HG02840 (cell line): Measurements from ENCODE around the gene HDHD5.

Experiments used
- ATAC-seq: cut with Tn5 transposase; IDR thresholded peaks from one replicate; pipeline ENCODE4 v1.9.1; 2021; ENCODE audit warnings: mild to moderate bottlenecking, moderate library complexity, moderate number of reproducible peaks; ENCODE audit not compliant: unreplicated experiment, low FRiP score

Gene HDHD5

DNA sequence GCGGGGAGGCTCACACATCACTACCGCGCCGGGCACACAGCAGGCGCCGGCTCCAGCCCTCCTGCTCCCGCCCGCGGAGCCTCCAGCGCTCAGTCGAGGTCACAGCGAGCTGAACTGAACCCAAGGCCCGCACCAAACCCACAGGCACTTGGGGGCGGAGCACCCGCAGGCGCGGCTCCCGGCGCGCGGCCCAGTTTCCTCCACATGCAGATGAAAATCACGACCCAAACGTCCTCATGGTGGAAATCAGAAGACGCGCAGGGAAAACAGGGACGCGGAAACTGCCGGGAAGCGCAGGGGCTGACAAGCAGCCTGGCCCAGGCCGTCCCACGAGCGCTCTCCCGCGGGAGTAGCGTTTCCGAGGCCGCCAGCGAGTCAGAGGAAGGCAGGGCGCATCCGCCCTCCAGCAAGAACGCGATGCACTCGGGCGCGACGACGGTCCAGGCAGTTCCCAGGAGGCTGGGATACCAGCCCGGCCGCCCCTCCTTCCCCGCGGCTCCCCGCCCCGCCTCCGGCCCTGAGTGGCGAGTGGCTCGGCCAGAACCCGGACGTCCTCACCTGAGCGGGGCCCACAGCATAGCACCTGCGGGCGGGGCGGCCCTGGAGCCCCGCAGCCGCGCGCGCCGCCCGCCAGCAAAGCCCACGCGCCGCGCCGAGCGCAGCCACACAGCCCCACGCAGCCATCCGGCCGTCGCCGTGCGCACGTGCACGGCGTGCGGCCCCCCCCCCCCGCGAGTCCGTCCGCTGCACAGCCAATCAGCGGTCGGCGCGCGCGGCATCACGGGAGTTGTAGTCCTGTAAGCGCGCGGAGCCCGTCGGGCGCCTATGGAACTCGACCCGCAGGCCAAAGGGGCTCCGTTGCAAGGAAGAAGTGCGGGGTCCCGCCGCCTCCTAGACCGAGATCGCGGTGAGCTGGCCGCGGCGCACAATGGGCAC, at the start of gene HDHD5:
Gene HDHD5 (minus strand): TSS at position 710 of the 936 bp plus-strand sequence. CDS start 26 bp downstream, at position 684.
- peak; percentile 74 for ATAC-seq

DNA sequence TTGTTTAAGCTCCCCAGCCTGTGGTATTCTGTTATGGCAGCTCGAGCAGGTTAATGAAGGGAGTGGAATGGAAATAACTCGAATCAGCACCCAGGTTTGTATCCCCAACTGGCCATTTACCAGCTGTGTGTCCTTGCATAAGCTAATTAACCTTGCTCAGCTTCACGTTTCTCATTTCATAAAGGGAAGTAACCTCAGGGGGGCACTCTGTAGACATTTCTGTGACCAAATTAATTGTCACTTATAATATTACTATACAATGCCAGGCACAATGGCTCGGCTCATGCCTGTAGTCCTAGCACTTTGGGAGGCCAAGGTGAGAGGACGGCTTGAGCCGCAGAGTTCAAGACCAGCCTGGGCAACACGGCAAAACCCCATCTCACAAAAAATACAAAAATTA, 46.4 kb upstream of the HDHD5 start:
- ATAC-seq: no peak

DNA sequence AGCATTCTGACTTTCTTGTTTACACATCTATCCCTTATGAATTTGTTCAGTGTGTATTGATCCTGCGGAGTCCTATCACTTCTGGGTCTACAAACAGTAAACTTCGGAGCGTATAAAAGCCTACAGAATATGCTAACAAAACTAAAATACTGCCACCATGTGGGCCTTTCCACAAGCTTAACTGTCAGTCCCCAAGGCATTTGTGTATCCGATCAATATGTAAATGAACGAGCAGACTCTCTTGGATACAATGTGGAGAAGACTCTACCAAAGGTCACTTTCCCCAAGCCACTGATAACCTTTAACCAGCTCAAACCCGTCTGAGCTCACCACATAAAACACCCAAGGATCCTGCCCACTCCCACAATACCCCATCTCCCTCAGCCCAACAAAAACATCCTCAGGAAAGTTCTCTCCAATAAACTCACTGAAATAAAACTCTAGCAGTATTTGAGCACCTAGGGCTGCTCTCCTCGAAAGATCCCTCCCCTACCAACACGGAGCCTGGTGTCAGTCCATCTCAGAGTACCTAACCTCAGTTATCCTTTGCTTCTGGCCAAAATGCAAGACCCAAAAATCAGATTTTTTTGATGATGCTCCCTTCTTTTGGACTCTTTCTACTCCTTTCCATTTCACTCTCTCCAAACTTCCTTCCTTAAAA, 42.3 kb upstream of the HDHD5 start:
- ATAC-seq: no peak

DNA sequence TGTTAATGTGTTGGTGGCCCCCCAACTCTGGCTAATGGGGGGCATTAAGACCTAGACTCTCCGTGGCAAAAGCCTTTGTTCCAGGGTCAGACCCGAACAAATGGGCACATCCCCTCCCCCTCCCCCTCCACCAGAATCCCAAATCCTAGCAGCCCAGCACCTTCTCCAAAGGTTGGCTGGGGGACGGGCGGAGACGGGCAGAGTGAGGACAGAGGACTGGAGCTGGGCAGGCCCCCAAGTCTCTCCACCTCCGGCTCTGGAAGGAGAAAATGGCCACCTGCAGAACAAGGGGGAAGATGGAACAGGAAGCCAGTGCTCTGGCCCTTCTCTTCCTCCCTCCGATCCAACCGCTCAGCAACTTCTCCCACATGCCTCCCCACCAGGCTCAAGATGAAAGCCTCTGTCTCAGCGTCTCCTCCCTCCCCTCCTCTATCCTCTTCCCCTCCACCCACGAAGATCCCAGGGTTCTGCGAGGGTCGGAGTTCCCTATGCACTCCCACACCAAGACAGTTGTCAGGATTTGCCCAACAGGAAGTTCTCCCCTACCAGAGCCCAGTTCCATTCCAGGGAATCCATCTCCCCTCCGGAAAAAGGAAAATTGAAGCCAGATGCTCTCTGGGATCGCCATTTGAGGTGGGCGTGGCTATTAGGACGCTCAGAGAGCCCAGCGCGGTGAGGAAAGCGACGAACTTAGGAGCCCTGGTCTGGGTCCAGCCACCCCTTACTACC, 40.1 kb upstream of the HDHD5 start:
- ATAC-seq: no peak

DNA sequence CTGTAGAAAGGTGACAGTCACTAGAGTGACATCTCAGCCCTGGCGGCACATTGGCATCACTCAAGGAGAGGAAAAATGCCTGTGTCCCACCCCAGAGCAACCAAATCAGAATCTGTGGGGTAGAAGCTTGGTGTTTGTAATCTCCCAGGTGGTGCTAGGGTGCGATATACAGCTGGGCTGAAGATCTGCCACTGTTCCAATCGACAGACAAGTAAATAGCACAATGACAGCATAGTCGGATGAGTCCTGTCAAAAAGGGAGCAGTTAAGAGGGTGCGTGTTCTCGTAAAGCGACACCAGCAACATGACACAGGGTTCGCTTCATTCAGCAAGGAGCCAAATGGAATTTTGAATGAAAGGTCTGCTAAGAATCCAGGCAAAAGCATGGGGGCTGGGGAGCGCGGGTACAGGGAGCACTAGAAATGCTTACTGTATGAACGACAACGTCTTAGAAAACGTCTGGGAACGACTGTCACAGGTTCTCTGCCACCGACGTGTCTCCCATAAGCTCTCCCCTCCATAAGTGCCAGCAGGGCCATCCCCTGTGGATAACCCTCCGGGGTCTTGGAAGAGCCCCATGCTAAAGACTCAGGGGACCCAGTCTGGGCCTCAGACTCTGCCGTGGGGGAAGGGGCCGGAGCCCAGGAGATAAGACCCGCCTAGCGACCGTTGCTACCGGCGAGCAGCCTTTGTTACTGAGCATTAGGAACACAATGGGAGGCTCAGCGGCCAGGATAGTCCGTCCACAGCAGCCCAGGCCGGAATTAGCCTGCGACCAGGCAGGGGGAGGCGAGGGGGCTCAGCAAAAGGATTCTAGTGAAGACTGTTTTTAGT, 39.3 kb upstream of the HDHD5 start:
- ATAC-seq: no peak

DNA sequence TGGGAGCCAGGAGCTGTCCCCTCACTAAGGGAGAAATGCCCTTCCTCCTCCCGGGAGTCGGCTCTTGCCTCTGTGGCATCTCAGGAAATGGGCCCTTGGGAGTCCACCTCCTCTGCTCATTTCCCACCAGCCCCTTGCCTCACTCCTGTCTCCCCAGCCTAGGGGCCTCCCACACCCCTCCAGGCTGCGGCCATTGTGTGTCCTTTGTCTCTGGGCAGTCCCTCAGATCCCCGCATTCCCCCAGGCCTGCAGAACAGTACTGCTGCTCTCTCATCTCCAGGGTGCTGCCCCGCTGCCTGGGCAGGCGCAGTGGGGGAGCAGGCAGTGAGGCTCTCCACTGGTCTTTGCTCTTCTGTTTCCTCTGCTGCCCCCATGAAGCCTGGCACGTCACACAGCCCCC, 35.1 kb upstream of the HDHD5 start:
- no peak for ATAC-seq

DNA sequence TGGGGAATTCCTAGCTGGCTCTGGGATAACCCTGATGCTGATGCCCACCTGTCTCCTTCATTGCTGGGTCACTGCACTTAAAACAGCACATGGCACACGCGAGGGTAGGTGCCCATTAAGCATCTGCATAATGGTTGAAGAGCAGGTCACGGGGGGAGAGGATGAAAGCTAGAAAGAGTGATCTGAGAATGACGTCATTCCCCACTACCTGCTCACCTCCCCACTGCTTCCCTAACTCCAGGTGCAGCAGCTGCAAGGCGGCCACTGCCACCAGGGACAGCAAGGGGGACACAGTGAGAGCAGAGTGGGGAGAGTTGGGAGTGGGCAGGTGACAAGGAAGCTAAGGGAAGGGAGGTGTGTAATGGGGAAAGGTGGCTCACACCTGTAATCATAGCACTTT, 33.1 kb upstream of the HDHD5 start:
- no peak for ATAC-seq

DNA sequence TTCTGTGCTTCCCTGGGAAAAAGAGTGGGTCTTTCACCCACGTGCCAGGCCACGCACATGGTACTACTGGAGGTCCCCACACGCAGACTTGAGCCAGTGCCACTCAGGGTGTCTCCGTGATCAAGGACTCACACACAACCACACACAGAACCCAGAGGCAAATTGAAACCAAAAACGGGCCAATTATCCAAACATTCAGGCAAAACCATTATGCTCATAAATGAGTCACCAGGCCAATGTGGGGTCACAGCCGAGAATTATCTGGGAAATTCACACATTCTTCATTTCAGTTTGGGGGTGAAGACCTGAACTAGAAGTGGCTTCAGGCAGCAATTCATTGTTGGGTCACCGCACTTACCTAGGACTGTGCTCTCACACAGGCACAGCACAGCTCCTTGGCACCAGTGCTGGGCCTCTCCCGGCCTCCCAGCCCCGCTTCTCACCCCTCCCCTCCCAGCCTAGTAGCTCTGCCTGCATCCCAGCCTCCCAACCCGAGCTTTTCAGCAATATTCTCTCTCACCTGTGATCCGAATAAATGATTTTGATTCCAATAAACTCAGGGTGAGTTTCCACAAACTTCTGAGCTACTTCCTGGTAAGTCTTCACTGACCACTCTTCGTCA, 32.2 kb upstream of the HDHD5 start:
- no peak for ATAC-seq

DNA sequence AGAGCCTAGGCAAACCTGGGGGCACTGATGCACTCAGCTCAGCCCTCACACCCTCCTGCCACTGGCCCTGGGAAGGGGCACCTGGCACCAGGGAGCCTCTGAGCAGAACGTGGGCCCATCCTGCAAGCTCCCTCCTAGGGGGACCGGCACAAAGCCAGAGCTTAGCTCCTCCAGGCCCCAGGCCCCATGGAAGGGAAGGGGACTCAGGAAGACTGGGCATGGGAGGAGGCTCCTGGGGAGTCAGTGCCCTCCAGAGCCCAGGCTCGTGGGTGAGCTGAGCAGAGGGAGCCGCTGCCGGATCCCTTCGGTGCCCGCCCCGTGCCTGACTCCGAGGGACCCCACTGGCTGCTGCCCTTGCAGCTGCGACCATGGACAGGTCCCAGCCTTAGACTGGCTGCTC, 31.6 kb upstream of the HDHD5 start:
- no peak for ATAC-seq

DNA sequence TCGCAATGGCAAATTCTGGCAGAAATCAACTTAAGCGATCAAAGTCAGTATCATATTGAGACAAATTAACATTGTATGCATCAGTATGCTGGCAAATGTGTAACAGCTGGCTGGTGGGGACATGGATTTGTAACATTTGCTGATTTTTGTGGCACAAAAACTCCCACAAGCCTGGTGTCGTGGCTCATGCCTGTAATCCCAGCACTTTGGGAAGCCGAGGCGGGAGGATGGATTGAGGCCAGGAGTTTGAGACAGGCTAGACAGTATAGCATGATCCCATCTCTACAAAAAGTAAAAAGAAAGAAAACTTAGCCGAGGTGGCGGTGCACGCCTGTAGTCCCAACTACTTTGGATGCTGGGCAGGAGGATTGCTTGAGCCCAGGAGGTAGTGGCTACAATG, 17.6 kb upstream of the HDHD5 start:
- ATAC-seq: no peak

DNA sequence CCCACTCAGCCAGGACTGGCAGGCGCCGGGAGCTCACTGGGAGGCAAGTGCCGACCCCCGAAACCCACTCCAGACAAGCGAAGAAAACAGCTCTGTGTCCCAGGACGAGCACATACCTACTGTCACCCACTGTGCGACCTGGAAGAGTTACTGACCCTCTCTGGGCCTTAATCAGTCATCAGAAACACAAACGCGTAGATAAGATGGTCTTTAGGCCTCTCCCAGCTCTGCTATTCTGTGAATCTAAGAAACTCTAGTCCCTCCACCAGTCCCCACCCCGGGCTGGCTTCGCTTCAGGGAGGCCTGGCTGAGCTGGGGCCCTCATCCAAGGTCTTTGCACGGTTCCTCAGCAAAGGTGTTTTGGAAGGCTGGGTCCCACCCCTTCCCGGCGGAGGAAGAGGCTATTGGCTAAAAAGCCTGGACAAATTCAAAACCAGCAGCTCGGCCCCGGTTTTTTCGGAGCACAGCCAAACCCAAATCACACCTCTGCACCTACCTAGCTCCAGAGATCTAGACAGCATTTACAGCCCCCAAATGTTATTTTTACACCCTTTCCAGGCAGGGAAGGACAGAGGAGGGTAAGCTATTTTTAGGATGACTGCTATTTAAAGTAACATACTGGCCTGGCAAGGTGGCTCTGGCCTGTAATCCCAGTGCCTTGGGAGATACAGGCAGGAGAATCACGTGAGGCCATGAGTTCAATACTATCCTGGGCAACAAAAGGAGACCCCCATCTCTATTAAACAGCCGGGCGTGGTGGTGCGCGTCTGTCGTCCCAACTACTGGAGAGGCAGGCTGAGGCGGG, 13.2 kb upstream of the HDHD5 start:
- no peak for ATAC-seq

DNA sequence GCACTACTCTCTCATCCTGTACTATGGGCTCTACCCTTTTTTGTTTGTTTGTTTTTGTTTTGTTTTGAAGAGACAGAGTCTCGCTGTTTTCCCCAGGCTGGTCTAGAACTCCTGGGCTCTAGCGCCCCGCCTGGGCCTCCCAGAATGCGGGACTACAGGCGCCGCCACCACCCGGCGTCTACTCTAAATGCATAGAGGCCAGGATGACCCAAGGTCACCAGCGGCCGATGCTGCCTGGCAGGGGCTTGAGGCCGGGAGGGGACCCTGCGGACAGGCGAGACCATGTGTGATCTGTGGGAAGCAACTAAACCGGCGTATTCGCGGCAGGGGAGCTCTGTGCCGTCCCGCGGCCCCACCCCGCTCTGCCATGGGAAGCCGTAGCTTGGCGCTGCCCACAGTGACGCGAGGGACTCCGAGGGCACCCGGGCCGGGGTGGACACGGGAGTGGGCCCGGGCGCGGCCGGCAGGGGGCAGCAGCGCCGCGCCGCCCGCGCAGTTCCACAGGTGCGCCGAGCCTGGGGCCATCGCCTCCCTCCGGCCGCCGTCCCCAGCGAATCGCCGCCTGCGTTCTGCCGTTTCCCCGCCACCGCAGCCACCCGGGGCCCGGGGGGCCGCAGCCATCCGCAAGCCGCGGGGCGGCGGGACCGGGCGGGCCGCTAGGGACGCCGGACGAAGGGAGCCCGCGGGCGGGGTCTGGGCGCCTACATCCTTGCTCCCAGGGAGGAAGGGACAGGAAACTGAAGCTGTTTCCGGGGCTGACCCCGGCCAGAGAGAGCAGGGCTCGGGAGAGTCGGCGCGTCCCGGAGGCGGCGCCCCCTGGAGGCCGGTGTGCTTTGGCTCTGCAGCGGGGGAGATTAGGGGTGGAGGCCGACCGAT, 12.3 kb upstream of the HDHD5 start:
- ATAC-seq: peak; percentile 85

DNA sequence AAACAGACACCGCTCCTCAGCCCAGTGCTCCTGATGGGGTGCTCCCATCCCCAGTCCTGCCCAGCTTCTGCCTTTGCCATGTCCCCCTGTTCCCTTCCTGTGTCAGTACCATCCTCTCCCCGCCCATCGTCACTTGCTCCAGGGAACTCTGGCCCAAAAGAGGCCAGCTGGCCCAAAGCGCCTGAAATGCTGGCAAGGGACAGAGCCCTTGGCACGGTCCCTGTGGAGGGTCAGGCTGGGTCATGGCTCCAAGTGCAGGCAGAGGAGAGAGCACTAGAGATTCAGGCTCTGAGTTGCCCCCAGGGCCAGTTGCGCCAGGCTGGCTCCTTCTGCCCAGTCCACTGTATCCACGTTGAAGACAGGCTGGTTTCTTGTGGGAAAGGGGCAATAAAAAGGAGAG, 8.4 kb upstream of the HDHD5 start:
- no peak for ATAC-seq

DNA sequence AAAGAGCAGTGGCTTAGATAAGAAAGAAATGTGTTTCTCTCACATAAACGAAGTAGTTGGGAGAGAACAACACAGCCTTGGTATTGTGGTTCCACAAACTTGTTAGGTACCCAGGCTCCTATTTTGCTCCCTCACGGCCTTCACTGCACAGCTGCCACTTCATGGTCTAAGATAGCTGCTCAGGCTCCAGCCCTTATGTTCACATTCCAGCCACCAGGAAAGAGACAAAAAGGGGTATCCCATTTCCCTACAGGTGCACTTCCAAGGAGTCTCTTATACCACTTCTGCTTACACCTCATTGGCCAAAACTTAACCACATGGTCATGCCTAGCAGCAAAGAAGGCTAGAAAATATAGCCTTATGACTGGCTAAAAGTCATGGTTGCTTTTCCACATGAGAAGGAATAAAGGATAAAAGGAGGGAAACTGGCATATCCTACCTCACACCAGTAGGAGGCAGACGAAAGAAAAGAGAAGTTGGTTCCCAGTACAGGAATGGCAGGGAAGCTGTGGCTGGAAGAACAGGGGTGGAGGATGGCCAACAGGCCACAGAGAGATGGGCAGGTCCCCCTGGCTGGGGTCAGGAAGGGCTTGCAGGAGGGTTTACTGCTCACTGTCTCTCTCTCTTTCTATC, 5.4 kb upstream of the HDHD5 start:
- no peak for ATAC-seq

DNA sequence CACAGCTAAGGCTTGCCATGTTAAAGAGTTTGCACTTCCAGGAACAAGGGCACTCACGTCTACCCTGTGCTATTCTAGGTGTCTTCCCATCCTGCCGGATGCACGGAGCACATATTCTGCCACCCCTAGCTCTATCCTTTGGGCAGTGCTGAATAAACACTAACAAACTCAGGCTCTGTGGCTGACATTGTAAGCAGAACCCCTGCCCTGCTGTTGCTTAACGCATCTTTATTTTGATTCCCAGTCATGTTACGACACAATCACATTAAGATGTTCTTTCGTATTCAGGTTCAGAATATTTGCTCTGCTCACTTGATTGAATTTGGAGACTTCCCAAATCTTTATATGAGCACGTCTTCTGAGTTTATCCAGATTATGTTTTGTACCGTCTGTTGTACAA, 3.7 kb upstream of the HDHD5 start:
- no peak for ATAC-seq

DNA sequence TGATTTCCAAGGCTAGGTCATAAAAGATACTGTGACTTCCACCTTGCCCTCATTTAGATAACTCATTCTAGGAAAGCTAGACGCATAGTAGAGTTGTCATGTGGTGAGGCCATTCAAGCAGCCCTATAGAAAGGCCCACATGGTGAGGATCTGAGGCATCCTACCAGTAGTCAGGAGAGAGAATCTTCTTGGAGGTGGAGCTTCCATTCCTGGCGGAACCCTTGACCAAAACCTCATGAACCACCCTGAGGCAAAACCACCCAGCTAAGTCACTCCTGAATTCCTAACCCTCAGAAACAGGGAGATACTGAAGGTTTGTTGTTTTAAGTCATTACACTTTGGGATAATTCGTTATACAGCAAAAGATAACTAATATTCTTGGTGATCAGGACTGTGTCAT, 2.9 kb upstream of the HDHD5 start:
- ATAC-seq: no peak

DNA sequence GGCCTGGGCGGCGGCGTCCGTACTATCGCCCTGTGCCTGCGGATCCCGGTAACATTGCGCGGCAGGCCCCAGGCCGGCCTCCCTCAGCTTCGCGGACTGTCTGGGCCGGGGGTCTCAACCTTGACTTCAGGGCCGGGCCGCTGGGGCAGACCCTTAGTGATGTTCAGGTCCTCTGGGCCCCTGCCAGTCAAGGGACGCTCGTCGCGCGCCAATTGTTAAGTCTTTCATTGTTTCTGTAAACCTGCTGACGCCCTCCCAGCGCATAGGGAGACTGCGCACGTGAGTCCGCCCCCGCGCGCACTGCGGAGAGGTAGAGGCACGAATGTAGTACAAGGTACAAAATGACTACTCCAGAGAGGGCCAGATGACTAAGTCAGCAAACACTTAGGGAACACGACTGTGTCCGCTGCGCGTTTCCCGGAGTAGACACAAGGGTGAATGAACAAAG, 451 bp upstream of the HDHD5 start:
- ATAC-seq: peak; percentile 33

DNA sequence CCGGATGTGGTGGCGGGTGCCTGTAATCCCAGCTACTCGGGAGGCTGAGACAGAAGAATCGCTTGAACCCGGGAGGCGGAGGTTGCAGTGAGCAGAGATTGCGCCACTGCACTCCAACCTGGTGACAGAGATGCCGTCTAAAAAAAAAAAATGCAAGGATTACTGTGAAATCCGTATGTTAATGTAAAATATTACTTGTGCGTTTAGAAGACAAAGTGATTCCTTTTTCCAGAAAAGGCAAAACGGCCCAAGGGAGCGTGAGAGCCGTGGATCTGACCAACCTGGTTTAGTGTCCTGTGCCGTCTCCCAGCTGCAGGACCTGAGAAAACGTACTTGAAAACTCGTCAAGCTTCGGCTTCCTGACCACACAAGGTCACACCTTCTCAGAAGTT, 905 bp downstream of the HDHD5 start:
- ATAC-seq: no peak
